ENCODE results near the gene ESF1. TPM values are rescaled to one million over a fixed set of nuclear protein-coding genes. Genes with fewer than 3 reads are reported as not detected.

ESF1 gene
- total and polyA plus RNA-seq, 2 experiments from 2014 or later, result 20.5 to 71.7 TPM

DNA sequence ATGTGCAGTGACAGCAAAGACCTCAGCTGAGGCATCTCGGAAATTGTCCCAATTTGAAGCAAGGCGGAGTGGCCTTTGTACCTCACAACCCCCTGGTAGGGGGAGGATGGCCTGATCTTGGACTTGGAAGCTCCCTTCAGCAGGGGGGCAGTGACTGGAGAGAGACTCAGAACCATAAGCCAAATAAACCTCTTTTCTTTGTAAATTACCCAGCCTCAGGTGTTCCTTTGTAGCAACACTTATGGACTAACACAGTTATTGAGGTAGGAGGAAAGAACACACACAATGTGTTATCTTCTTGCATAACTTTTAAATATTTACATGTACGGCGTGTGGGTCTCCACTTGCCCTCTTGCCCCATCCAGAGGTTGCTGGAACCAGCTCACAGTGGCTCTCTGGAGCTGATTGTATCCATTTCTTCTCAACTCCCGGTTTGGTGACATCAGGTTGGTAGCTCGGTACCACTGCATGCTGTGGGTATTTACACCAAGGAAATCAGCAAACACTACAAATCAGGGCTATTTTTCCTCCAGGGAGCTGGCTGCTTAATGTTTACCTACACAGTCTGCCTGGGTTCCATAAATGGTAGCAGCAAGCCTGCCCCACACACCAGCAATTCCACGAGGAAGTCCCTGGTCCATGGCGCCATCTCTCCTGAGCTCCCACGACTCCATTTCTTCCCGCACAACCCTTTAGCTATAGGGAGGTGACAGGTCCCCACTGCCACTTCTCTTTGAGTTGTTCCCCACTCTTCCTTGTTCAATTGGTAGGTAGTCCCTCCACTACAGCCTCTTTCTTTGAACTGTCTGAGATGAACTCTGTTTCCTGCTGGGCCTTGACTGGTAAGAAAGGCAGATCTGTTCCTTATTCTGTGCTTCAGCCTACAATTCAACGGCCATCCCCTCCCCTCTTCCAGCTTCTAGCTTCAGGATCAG, 91.7 kb downstream of the ESF1 start:
- H3F3A ChIP-seq (replicated peaks; ENCODE audit: low read depth), result no peaks in the 10 kb centered on the region
- no peaks in the 10 kb centered on the region for H3K27me3 ChIP-seq (ENCODE audit: insufficient read depth)
- no peaks in the 10 kb centered on the region for H3K36me3 Mint-ChIP-seq (ENCODE audit: low read depth)
- H3K4me1 ChIP-seq (ENCODE audit: insufficient read depth), result no peaks in the 10 kb centered on the region
- H3K4me1 Mint-ChIP-seq, result no peaks in the 10 kb centered on the region
- TF ChIP-seq, protein P1, sequence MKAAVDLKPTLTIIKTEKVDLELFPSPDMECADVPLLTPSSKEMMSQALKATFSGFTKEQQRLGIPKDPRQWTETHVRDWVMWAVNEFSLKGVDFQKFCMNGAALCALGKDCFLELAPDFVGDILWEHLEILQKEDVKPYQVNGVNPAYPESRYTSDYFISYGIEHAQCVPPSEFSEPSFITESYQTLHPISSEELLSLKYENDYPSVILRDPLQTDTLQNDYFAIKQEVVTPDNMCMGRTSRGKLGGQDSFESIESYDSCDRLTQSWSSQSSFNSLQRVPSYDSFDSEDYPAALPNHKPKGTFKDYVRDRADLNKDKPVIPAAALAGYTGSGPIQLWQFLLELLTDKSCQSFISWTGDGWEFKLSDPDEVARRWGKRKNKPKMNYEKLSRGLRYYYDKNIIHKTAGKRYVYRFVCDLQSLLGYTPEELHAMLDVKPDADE (IDR thresholded peaks at IDR 0.05), result no peak
- no peak for TF ChIP-seq NANOG (IDR thresholded peaks at IDR 0.05; ENCODE audit: borderline replicate concordance)
- no peak for TF ChIP-seq POLR2AphosphoS5 (IDR thresholded peaks at IDR 0.05; ENCODE audit: low read depth)
- no peak for TF ChIP-seq CREB1 (CRISPR knock-in tag; IDR thresholded peaks at IDR 0.05; ENCODE audit: low read depth)
- H4K20me1 ChIP-seq (replicated peaks; ENCODE audit: insufficient read depth), result no peaks in the 10 kb centered on the region
- H3K36me3 ChIP-seq (ENCODE audit: insufficient read depth), result no peaks in the 10 kb centered on the region
- H3K9me3 Mint-ChIP-seq, result no peaks in the 10 kb centered on the region; the same call in 2 of the 3 replicates
- H3K79me2 ChIP-seq (replicated peaks; ENCODE audit: insufficient read depth), result no peaks in the 10 kb centered on the region
- DNase-seq (ENCODE audit: low spot score), result no peak
- H3K27ac Mint-ChIP-seq, result no peak overlapping the region
- peaks cover 4% of the 10 kb centered on the region for H3K27me3 Mint-ChIP-seq (ENCODE audit: insufficient read depth, low read depth, poor library complexity)
- peaks cover 9% of the 10 kb centered on the region; the same call in 1 of the 2 replicates for H3K9me2 ChIP-seq (ENCODE audit: insufficient read depth)
- H3K4me3 ChIP-seq, result no peak overlapping the region
- H2AFZ ChIP-seq, result no peak overlapping the region
- ATAC-seq, result no peak
- no peak overlapping the region for H3K4me3 Mint-ChIP-seq
- no peak overlapping the region for H3K4me2 ChIP-seq
- no peak overlapping the region for H3K27ac ChIP-seq (ENCODE audit: low read depth)

DNA sequence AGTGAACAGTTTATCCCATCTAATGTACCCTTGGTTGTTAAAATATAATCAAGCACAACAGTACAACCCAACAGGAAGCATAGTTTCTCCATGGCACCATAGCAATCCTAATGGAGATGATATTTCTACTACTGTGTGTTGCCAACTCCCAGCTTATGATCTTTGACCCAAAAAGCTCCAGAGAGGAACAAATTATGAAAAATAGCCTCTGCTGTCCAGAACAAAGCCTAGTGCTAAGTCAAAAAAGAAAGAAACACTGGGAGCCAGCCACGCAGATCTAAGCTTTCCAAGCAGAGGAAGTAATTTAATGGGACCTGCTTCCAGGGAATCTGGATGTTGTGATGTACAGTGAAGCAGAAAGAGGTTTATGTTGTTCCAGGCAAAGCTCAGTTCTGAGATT, 93.8 kb downstream of the ESF1 start:
- Histone ChIP-seq H3K36me3 (ENCODE audit: insufficient read depth) (no peaks in the 10 kb centered on the region), H3F3A (replicated peaks; ENCODE audit: low read depth) (no peaks in the 10 kb centered on the region), H3K79me2 (replicated peaks; ENCODE audit: insufficient read depth) (no peaks in the 10 kb centered on the region), H3K9me2 (ENCODE audit: insufficient read depth) (no peaks in the 10 kb centered on the region), H2AFZ (no peak overlapping the region), H3K4me2 (no peak overlapping the region), H3K4me3 (no peak overlapping the region), H3K27ac (ENCODE audit: low read depth) (no peak overlapping the region), H4K20me1 (replicated peaks; ENCODE audit: insufficient read depth) (no peaks in the 10 kb centered on the region), H3K27me3 (ENCODE audit: insufficient read depth) (no peaks in the 10 kb centered on the region), H3K4me1 (ENCODE audit: insufficient read depth) (no peaks in the 10 kb centered on the region)
- DNase-seq (ENCODE audit: low spot score) (no peak), ATAC-seq (no peak)
- peaks cover 4% of the 10 kb centered on the region for H3K27me3 Mint-ChIP-seq (ENCODE audit: insufficient read depth, low read depth, poor library complexity)
- no peak overlapping the region for H3K27ac Mint-ChIP-seq
- no peaks in the 10 kb centered on the region for H3K36me3 Mint-ChIP-seq (ENCODE audit: low read depth)
- no peaks in the 10 kb centered on the region for H3K4me1 Mint-ChIP-seq
- H3K4me3 Mint-ChIP-seq, result no peak overlapping the region
- no peaks in the 10 kb centered on the region; the same call in 2 of the 3 replicates for H3K9me3 Mint-ChIP-seq
- TF ChIP-seq NANOG (IDR thresholded peaks at IDR 0.05; ENCODE audit: borderline replicate concordance) (no peak), EZH2 (IDR thresholded peaks at IDR 0.05; ENCODE audit: low read depth, unreplicated experiment) (no peak), REST (IDR thresholded peaks at IDR 0.05; ENCODE audit: unreplicated experiment) (no peak)
- TF ChIP-seq, protein P2, sequence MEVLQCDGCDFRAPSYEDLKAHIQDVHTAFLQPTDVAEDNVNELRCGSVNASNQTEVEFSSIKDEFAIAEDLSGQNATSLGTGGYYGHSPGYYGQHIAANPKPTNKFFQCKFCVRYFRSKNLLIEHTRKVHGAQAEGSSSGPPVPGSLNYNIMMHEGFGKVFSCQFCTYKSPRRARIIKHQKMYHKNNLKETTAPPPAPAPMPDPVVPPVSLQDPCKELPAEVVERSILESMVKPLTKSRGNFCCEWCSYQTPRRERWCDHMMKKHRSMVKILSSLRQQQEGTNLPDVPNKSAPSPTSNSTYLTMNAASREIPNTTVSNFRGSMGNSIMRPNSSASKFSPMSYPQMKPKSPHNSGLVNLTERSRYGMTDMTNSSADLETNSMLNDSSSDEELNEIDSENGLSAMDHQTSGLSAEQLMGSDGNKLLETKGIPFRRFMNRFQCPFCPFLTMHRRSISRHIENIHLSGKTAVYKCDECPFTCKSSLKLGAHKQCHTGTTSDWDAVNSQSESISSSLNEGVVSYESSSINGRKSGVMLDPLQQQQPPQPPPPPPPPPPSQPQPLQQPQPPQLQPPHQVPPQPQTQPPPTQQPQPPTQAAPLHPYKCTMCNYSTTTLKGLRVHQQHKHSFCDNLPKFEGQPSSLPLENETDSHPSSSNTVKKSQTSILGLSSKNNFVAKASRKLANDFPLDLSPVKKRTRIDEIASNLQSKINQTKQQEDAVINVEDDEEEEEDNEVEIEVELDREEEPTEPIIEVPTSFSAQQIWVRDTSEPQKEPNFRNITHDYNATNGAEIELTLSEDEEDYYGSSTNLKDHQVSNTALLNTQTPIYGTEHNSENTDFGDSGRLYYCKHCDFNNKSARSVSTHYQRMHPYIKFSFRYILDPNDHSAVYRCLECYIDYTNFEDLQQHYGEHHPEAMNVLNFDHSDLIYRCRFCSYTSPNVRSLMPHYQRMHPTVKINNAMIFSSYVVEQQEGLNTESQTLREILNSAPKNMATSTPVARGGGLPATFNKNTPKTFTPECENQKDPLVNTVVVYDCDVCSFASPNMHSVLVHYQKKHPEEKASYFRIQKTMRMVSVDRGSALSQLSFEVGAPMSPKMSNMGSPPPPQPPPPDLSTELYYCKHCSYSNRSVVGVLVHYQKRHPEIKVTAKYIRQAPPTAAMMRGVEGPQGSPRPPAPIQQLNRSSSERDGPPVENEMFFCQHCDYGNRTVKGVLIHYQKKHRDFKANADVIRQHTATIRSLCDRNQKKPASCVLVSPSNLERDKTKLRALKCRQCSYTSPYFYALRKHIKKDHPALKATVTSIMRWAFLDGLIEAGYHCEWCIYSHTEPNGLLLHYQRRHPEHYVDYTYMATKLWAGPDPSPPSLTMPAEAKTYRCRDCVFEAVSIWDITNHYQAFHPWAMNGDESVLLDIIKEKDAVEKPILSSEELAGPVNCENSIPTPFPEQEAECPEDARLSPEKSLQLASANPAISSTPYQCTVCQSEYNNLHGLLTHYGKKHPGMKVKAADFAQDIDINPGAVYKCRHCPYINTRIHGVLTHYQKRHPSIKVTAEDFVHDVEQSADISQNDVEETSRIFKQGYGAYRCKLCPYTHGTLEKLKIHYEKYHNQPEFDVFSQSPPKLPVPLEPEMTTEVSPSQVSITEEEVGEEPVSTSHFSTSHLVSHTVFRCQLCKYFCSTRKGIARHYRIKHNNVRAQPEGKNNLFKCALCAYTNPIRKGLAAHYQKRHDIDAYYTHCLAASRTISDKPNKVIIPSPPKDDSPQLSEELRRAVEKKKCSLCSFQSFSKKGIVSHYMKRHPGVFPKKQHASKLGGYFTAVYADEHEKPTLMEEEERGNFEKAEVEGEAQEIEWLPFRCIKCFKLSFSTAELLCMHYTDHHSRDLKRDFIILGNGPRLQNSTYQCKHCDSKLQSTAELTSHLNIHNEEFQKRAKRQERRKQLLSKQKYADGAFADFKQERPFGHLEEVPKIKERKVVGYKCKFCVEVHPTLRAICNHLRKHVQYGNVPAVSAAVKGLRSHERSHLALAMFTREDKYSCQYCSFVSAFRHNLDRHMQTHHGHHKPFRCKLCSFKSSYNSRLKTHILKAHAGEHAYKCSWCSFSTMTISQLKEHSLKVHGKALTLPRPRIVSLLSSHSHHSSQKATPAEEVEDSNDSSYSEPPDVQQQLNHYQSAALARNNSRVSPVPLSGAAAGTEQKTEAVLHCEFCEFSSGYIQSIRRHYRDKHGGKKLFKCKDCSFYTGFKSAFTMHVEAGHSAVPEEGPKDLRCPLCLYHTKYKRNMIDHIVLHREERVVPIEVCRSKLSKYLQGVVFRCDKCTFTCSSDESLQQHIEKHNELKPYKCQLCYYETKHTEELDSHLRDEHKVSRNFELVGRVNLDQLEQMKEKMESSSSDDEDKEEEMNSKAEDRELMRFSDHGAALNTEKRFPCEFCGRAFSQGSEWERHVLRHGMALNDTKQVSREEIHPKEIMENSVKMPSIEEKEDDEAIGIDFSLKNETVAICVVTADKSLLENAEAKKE (CRISPR knock-in tag; IDR thresholded peaks at IDR 0.05), result no peak
